ENCODE measurements around the gene NPVF.

NPVF gene

DNA sequence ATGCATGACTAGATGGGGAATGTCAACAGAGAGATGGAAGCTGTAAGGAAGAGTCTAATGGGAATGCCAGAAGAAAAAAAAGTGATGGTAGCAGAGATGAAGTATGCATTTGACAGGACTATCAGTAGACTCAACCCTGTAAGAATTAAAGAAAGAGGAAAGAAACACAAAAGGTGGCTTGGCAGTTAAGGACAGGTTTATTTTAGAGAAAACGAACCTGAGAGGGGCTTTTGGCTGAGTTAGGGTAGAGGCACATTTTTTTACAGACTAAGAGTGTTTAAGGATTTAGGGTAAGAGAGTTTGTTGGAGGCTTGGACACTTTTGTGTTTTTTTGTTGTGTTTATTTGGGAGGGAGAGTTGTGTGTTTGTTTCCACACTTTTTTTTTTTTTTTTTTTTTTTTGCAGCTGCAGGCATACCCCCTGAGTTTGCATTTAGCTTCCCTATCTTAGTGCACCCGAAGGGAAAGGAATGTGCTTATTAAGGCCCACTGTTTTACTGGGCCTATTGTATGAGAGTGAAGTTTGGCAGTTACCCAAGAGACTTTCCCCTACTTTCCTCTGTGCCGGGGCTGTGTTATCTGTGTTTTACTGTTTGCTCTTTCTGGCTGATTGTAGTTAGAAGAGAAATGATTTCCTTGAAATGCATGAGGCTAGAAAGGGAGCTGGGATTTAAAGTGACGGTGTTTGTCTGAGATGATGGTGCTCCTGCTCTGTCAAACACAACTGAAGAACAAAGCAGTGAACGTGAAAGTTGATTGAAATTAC is 32.0 kb downstream of the NPVF start:
- no peak for DNase-seq (ENCODE audit: low read depth)
- no peak overlapping the region for H3K4me3 ChIP-seq (ENCODE audit: control insufficient read depth, low read depth, low read length)
- TF ChIP-seq, protein P1, sequence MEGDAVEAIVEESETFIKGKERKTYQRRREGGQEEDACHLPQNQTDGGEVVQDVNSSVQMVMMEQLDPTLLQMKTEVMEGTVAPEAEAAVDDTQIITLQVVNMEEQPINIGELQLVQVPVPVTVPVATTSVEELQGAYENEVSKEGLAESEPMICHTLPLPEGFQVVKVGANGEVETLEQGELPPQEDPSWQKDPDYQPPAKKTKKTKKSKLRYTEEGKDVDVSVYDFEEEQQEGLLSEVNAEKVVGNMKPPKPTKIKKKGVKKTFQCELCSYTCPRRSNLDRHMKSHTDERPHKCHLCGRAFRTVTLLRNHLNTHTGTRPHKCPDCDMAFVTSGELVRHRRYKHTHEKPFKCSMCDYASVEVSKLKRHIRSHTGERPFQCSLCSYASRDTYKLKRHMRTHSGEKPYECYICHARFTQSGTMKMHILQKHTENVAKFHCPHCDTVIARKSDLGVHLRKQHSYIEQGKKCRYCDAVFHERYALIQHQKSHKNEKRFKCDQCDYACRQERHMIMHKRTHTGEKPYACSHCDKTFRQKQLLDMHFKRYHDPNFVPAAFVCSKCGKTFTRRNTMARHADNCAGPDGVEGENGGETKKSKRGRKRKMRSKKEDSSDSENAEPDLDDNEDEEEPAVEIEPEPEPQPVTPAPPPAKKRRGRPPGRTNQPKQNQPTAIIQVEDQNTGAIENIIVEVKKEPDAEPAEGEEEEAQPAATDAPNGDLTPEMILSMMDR (conservative IDR thresholded peaks at IDR 0.05; ENCODE audit: control insufficient read depth, insufficient read depth, low read depth, low read length), result no peak

DNA sequence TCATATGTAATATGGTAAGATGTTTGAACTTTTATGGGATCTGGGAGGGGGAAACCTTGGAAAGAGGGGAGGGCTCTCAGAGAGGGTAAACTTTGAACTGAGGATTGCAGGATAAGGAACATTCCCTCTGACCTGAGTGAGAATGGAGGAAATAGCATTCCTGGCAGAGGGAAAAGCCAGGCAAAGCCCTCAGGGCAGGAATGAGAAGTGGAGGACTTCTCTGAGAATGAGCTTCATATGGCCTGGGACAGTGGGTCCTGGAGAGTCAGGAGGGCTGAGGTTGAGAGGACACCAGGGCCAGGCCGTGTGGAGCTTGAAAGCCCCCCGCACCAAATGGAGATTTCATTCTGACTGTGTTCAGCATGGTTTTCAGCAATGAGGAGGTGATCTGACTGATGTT is 34.2 kb downstream of the NPVF start:
- TF ChIP-seq, protein P1 (conservative IDR thresholded peaks at IDR 0.05; ENCODE audit: control insufficient read depth, insufficient read depth, low read depth, low read length), result no peak
- H3K4me3 ChIP-seq (ENCODE audit: control insufficient read depth, low read depth, low read length), result no peak overlapping the region
- DNase-seq (ENCODE audit: low read depth), result no peak

DNA sequence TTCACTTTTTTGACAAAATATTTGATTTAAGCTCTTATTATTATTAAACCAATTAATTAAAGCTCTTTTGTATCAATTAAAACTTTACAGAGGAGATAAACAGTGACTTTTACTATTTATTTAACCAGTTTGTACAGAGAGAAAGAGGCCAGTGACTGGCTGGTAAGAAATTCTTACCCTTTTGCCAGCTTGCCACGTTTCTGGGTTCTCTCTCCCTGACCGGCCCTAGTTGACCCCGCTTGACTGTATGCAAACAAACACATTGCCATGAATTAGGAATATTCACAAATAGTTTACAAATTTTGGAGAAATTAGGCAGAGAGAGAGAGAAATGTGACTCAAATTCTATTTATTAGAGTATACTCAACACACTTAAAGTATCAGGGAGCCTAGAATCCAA is 36.2 kb downstream of the NPVF start:
- DNase-seq (ENCODE audit: low read depth), result no peak
- no peak overlapping the region for H3K4me3 ChIP-seq (ENCODE audit: control insufficient read depth, low read depth, low read length)
- TF ChIP-seq, protein P1 (conservative IDR thresholded peaks at IDR 0.05; ENCODE audit: control insufficient read depth, insufficient read depth, low read depth, low read length), result no peak

DNA sequence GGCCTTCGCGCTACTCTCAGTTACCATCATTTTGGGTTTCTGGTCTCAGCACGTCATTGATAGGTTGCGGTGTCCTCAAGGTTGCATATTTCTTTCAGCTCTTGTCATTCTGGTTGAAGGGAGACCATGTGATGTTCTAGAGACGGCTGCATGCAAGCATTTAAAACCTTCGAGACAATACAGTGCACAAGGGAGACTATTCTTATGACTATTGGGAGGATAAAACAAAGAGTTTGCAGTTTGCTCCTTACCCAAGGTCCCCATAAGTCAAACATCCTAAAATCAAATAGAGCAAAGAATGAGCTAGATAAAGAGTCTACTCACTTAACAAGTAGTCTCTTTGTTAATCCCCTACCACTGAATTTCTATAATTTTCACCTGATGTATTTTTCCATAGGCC is 39.1 kb downstream of the NPVF start:
- DNase-seq (ENCODE audit: low read depth), result no peak
- TF ChIP-seq, protein P1 (conservative IDR thresholded peaks at IDR 0.05; ENCODE audit: control insufficient read depth, insufficient read depth, low read depth, low read length), result no peak
- no peak overlapping the region for H3K4me3 ChIP-seq (ENCODE audit: control insufficient read depth, low read depth, low read length)

DNA sequence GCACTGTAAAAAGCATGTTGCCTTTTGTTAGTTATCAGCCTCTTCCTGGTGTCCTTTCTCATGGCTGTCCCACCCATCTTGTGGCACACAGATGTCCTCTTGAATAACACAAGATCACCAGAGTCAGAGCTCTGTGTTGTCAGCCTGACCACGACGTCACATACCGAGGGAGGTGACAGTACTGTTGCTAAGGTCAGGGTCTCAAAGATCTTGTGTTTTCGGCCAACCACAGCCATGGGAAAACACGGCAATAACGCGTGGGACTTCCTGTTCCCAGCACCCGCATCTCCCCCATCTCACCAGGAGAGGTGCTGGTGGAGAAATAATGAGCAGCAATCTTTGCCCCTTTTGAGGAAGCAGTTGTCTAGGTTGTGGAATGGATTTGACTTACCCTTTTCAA is 40.4 kb downstream of the NPVF start:
- TF ChIP-seq, protein P1 (conservative IDR thresholded peaks at IDR 0.05; ENCODE audit: control insufficient read depth, insufficient read depth, low read depth, low read length), result no peak
- DNase-seq (ENCODE audit: low read depth), result no peak
- H3K4me3 ChIP-seq (ENCODE audit: control insufficient read depth, low read depth, low read length), result no peak overlapping the region

DNA sequence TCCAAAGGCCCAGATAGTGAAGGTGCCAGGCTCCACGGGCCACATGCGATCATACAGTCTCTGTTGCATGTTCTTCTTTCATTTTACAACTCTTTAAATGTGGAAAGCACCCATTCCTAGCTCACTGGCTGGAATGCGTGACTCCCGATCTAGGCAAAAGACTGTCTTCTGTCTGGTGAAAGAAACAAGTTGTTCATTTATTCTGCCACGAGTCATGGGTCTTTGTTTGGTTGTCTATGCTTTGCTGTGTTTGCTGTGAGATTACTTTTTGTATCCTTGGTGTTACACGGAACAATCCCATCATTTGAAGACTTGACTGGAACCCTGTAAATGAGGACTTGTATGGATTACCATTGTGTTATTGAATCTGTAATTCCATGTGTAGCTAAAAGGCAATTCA is 41.9 kb downstream of the NPVF start:
- DNase-seq (ENCODE audit: low read depth), result no peak
- TF ChIP-seq, protein P1 (conservative IDR thresholded peaks at IDR 0.05; ENCODE audit: control insufficient read depth, insufficient read depth, low read depth, low read length), result no peak
- no peak overlapping the region for H3K4me3 ChIP-seq (ENCODE audit: control insufficient read depth, low read depth, low read length)
